GM13976 (cell line): ENCODE results near the gene KCNN4.

Source experiments
- DNase-seq: peaks from one replicate; pipeline ENCODE4 v3.0.0; 2012; ENCODE audit warnings: low spot score
- in situ Hi-C: fragments of 300-500 bp; cut with MboI; formaldehyde crosslinking; loops from one replicate; pipeline ENCODE4 v1.12.0; 2022; ENCODE audit warnings: low sequenced_read_pairs, mixed read lengths, inconsistent platforms; ENCODE audit not compliant: unreplicated experiment
- TF ChIP-seq, protein P1 (sequence below): IDR thresholded peaks from 2 replicates; pipeline ENCODE4 v1.5.1; 2012; ENCODE audit warnings: borderline replicate concordance, mild to moderate bottlenecking; ENCODE audit not compliant: insufficient read depth; ENCODE audit errors: extremely low read depth, missing control alignments, control extremely low read depth

KCNN4 gene

DNA sequence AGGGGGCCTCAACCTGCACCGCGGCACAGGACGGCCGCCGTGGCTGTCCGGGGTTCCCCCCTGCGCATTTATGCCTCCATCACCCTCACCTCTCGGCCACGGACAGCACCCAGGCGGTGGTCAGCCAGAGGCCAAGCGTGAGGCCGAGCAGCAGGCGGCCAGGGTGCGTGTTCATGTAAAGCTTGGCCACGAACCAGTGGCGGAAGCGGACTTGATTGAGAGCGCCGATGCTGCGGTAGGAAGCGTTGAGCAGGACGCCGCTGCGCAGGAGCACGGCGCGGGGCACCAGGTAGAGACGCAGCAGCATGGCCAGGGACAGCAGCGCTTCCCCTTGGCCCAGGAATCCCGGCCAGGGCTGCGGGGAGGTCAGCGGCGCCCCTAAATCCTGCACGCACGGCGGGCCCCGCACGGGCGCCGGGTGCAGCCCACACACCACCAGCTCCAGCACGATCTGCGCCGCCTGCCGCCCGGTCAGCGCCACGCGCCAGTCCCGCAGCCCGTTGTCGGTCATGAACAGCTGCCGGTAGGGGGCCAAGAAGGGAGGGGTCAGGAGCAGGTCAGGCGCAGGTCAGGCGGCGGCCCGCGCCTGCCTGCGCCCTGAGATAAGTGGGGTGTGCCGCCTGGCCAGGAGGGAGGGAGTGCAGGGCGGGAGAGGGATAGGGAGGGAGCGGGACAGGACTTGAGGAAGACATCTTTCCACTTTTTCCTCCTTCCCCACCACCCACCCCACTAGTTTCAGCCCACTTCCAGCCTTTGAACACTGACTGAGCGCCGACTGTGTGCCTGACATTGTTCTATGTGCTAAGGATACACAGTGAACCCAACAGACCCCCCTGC lies 6.5 kb downstream of the KCNN4 start:
- in situ Hi-C loops, result no loop called here
- TF ChIP-seq, protein P1, sequence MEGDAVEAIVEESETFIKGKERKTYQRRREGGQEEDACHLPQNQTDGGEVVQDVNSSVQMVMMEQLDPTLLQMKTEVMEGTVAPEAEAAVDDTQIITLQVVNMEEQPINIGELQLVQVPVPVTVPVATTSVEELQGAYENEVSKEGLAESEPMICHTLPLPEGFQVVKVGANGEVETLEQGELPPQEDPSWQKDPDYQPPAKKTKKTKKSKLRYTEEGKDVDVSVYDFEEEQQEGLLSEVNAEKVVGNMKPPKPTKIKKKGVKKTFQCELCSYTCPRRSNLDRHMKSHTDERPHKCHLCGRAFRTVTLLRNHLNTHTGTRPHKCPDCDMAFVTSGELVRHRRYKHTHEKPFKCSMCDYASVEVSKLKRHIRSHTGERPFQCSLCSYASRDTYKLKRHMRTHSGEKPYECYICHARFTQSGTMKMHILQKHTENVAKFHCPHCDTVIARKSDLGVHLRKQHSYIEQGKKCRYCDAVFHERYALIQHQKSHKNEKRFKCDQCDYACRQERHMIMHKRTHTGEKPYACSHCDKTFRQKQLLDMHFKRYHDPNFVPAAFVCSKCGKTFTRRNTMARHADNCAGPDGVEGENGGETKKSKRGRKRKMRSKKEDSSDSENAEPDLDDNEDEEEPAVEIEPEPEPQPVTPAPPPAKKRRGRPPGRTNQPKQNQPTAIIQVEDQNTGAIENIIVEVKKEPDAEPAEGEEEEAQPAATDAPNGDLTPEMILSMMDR, result no peak
- no peak for DNase-seq

DNA sequence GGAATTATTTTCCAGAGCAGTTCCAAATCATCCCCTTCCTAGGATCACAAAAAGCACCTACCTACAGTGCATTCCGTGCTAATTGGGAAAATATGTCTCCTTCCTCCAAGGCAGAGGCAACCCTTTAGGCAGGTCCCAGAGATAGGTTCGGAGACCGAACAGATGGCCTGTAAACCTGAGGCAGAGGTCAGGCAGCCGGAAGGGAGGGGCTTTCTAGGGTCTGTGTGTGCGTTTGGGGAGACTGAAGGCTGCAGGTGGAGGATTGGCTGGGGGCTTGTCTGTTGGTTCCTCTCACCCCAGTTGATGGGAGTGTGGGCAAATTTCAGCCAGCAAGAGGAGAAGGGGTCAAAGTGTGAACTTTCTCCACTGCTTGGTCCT lies 7.1 kb downstream of the KCNN4 start:
- DNase-seq, result no peak
- in situ Hi-C loops, result no loop called here
- TF ChIP-seq, protein P1, result no peak

DNA sequence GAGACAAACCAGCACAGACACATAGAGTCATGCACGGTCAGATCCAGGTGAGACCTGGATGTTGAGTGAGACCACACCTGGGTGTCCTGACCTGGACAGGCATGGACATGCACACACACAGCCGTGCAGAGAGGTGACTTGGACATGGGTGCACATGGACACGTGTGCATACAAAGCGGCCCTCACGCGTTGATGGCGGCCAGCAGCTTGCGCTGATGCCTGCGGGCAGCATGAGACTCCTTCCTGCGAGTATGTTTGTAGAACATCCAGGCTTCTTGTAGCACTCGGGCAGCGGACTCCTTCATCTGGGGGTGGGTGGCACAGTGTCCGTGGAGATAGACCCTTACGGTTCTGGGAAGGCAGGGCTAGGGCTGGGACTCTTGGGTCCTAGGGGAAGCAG lies 11.5 kb downstream of the KCNN4 start:
- TF ChIP-seq, protein P1, result no peak
- in situ Hi-C loops, result no loop called here
- no peak for DNase-seq

DNA sequence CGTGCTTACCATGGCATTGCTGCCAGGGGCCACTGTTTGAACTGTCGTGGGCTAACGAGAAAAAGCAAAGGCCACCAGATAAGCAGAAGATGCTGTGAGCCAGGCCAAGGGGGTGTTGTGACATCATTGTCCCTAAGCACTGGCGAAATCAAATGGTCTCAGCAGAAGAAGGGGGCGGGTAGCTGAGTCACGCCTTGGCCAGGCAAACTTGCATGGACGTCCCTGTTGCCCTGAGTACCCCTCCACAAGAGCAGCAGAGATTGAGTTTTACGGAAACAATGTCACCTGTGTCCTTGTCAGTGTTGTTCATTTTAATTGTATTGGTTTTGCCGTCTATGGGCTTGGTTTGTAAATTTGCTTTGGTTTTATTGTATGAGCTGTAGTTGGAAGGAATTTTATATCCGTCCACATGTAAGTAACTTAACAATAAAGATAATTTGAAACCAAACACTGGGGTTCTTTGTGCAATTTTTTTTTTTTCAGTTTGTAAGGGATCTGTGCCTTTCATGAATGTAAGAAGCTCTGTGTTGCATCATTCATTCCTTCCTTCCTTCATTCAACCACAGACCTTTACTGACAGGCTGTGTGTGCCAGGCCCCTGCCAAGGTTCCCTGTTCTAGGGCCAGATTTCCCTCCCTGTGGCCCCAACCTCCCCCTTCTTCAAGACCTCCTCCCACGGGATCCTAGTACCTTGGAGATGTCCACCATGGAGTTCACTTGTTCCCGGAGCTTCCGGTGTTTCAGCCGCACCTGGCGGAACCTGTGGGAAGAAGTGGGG lies 12.3 kb downstream of the KCNN4 start:
- no peak for DNase-seq
- TF ChIP-seq, protein P1, result no peak
- in situ Hi-C loops, result no loop called here

DNA sequence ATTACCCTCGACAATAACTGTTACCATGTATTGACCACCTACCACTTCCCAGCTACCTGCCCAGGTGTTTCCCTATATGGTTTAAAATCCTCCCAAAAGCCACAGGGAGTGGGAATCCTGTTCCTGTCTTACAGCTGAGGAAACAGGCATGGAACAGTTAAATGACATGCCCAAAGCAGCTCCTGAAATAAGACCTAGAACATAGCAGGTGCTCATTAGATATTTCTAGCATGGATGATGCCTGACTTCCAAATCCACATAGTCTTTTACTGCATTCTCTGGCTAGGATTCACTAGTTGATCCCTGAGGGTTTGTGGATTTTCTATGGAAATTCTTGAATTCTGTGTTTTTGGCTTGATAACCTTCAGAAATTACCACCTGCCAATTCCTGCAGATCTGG lies 13.0 kb downstream of the KCNN4 start:
- DNase-seq, result no peak
- TF ChIP-seq, protein P1, result no peak
- in situ Hi-C loops, result no loop called here

DNA sequence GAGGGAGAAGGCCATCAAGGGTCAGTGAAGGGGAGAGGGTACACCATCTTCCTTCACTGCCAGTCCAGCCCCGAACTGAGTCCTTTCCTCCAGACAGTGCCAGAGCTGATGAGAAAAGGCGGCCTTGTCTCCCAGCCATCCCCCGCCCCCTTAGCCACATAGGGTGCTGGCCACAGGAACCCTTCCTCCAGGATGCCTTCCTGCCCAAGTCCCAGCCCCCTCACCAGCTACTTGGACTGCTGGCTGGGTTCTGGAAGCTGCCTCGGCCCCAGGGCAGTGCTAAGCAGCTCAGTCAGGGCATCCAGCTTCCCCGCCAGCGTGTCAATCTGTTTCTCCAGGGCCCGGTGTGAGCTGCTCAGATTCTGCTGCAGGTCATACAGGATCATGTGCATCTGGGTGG lies 13.5 kb downstream of the KCNN4 start:
- TF ChIP-seq, protein P1, result no peak
- in situ Hi-C loops, result no loop called here
- DNase-seq, result no peak
